A673 (cell line): ENCODE measurements around the gene TMEM234.

Experiments used
- EZH2 ChIP-seq: fragments of 200-600 bp; sonication (generic); IDR thresholded peaks from 2 replicates; pipeline ENCODE4 v1.6.1; 2017; ENCODE audit warnings: borderline replicate concordance, low read depth, mild to moderate bottlenecking, mixed read lengths, antibody characterized with exemption, low read length; ENCODE audit not compliant: poor library complexity, severe bottlenecking
- TF ChIP-seq, protein P1 (sequence below): fragments of 300-800, 200-600 bp; sonication (generic); conservative IDR thresholded peaks from 2 replicates; pipeline ENCODE4 v1.5.1; 2017; ENCODE audit warnings: low read depth, mild to moderate bottlenecking, antibody characterized with exemption, low read length, moderate library complexity, mixed read lengths

- TF ChIP-seq, protein P1, sequence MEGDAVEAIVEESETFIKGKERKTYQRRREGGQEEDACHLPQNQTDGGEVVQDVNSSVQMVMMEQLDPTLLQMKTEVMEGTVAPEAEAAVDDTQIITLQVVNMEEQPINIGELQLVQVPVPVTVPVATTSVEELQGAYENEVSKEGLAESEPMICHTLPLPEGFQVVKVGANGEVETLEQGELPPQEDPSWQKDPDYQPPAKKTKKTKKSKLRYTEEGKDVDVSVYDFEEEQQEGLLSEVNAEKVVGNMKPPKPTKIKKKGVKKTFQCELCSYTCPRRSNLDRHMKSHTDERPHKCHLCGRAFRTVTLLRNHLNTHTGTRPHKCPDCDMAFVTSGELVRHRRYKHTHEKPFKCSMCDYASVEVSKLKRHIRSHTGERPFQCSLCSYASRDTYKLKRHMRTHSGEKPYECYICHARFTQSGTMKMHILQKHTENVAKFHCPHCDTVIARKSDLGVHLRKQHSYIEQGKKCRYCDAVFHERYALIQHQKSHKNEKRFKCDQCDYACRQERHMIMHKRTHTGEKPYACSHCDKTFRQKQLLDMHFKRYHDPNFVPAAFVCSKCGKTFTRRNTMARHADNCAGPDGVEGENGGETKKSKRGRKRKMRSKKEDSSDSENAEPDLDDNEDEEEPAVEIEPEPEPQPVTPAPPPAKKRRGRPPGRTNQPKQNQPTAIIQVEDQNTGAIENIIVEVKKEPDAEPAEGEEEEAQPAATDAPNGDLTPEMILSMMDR = no peak
- no peak for TF ChIP-seq EZH2
Measured at GRCh38 chr1:32172621-32173245, 49.4 kb downstream of the TMEM234 start.
